ENCODE results near the gene RAPGEF2. TPM values are rescaled to one million over a fixed set of nuclear protein-coding genes. Genes with fewer than 3 reads are reported as not detected.
"Not testable (repeated sequence)": the region's sequence is repeated elsewhere in the genome, so short reads cannot be mapped to it uniquely, and the experiment has no call there.

The RAPGEF2 gene
- total RNA-seq, 3 donors from 2014 or later = 47.0 to 84.0 (median 51.5) TPM

DNA sequence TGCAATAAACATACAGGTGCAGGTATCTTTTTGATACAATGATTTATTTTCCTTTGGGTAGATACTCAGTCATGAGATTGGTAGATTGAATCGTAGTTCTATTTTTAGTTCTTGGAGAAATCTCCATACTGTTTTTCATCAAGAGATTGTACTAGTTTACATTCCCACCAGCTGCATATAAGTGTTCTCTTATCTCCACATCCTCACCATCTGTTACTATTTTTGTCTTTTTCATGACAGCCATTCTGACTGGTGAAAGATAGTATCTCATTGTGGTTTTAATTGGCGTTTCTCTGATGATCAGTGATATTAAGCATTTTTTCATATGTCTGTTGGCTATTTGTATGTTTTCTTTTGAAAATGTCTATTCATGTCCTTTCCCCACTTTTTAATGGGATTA, 202.2 kb downstream of the RAPGEF2 start:
- intact Hi-C loops (cut with DNase I; ENCODE audit: low total_unique reads) = no loop called here
- Histone ChIP-seq H3K4me3 (no peak overlapping the region), H3K27me3 (no peaks in the 10 kb centered on the region), H3K27ac (no peak overlapping the region), H3K9me3 (no peaks in the 10 kb centered on the region), H3K36me3 (no peaks in the 10 kb centered on the region), H3K4me1 (no peaks in the 10 kb centered on the region)
- no peak for DNase-seq (ENCODE audit: low spot score in 2 of 2)
- TF ChIP-seq, protein P1, sequence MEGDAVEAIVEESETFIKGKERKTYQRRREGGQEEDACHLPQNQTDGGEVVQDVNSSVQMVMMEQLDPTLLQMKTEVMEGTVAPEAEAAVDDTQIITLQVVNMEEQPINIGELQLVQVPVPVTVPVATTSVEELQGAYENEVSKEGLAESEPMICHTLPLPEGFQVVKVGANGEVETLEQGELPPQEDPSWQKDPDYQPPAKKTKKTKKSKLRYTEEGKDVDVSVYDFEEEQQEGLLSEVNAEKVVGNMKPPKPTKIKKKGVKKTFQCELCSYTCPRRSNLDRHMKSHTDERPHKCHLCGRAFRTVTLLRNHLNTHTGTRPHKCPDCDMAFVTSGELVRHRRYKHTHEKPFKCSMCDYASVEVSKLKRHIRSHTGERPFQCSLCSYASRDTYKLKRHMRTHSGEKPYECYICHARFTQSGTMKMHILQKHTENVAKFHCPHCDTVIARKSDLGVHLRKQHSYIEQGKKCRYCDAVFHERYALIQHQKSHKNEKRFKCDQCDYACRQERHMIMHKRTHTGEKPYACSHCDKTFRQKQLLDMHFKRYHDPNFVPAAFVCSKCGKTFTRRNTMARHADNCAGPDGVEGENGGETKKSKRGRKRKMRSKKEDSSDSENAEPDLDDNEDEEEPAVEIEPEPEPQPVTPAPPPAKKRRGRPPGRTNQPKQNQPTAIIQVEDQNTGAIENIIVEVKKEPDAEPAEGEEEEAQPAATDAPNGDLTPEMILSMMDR (IDR thresholded peaks at IDR 0.05) = no peak
- no peak for TF ChIP-seq POLR2A (IDR thresholded peaks at IDR 0.05)
- no peak for TF ChIP-seq POLR2AphosphoS5 (IDR thresholded peaks at IDR 0.05)

DNA sequence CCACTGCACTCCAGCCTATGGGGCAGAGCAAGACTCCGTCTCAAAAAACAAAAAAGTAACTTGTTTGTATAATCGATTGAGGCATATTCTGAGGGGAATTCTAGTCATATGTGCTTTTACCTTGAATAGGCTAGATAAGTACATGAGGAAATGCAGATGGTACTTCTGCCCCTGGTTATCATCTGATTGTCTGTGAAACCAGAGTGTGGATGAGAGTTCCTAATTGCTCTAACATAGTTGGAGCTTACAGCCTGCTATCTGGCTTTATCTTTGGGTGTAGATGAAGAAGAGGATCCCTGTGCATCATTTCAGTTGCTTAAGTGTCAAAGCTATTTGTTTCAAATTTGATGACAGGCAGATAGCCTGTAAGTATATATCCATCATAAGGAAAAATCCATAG, 205.1 kb downstream of the RAPGEF2 start:
- Histone ChIP-seq H3K36me3 (no peaks in the 10 kb centered on the region), H3K27ac (no peak overlapping the region), H3K9me3 (no peaks in the 10 kb centered on the region), H3K4me1 (no peaks in the 10 kb centered on the region), H3K4me3 (no peak overlapping the region), H3K27me3 (no peaks in the 10 kb centered on the region)
- no peak for DNase-seq (ENCODE audit: low spot score in 2 of 2)
- TF ChIP-seq, protein P1 (IDR thresholded peaks at IDR 0.05) = no peak
- TF ChIP-seq POLR2AphosphoS5 (IDR thresholded peaks at IDR 0.05) (no peak), POLR2A (IDR thresholded peaks at IDR 0.05) (no peak)
- intact Hi-C loops (cut with DNase I; ENCODE audit: low total_unique reads) = no loop called here

DNA sequence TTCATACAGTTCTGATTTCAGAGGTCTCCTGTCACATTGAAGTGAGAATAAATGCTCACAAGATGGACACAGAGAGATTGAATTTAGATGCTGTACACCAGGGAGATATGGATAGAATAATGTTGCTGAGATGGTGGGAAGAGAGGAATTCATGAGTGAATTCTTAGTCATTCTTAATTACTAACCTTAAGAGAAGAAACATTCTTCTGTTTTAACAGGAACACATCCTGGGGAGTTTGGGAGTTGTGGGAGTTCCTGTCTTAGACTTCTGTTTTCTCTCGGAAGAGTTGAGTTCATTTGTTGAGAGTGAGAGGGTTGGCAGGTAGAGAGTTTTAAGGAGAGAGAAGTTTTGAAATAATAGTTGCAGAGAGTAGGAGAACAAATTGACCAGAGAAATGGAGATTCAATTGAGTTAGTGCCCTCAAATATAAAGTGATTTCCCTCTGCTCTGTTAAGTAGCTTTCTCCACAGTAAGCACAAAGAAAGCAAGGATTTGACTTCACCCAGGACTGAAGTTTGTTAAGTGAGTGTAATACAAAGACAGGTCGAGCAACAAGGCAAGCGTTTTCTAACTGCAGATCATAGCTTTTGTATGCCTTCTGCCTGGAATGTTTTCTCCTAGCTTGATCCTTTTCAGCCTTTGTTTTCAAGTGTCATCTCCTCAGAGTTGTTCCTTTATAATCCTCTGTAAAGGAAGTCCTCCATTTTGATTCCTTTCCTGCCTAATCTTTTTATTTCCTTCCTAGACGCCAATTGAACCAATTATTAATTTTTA, 205.9 kb downstream of the RAPGEF2 start:
- no peak for DNase-seq (ENCODE audit: low spot score in 2 of 2)
- TF ChIP-seq, protein P1 (IDR thresholded peaks at IDR 0.05) = no peak
- TF ChIP-seq POLR2AphosphoS5 (IDR thresholded peaks at IDR 0.05) (no peak), POLR2A (IDR thresholded peaks at IDR 0.05) (no peak)
- Histone ChIP-seq H3K27ac (no peak overlapping the region), H3K9me3 (no peaks in the 10 kb centered on the region), H3K4me3 (no peak overlapping the region), H3K36me3 (no peaks in the 10 kb centered on the region), H3K4me1 (no peaks in the 10 kb centered on the region), H3K27me3 (no peaks in the 10 kb centered on the region)
- intact Hi-C loops (cut with DNase I; ENCODE audit: low total_unique reads) = no loop called here

DNA sequence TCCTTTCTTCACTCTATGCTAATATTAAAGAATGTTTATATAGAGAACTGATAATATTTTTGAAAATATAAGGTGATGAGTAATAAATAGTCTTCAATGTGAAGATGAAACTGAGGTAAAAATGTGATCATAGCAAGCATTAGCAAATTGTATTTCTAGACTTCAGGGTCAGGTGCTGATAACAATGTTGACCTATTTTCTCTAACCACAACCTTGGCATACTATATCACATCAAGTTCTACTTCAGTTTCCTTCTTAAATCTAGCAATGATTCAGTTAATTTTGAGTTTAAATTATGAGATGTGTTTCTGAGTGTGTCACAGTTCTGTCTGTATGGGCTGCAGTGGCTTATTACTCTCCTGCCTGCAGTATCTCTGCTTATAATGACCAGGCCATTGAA, 209.4 kb downstream of the RAPGEF2 start:
- Histone ChIP-seq H3K4me1 (no peaks in the 10 kb centered on the region), H3K27ac (no peak overlapping the region), H3K9me3 (no peaks in the 10 kb centered on the region), H3K36me3 (no peaks in the 10 kb centered on the region), H3K4me3 (no peak overlapping the region), H3K27me3 (no peaks in the 10 kb centered on the region)
- intact Hi-C loops (cut with DNase I; ENCODE audit: low total_unique reads) = no loop called here
- TF ChIP-seq POLR2A (IDR thresholded peaks at IDR 0.05) = no peak
- TF ChIP-seq POLR2AphosphoS5 (IDR thresholded peaks at IDR 0.05) = no peak
- TF ChIP-seq, protein P1 (IDR thresholded peaks at IDR 0.05) = no peak
- DNase-seq (ENCODE audit: low spot score in 2 of 2) = no peak

DNA sequence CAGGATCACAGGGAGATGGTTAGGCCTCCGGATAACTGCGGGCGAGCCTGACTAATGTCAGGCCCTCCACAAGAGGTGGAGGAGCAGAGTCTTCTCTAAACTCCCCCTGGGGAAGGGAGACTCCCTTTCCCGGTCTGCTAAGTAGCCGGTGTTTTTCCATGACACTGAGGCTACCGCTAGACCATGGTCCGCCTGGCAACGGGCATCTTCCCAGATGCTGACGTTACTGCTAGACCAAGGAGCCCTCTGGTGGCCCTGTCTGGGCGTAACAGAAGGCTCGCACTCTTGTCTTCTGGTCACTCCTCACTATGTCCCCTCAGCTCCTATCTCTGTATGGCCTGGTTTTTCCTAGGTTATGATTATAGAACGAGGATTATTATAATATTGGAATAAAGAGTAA, 213.0 kb downstream of the RAPGEF2 start:
- H3K9me3 ChIP-seq; H3K36me3 ChIP-seq; H3K4me1 ChIP-seq; DNase-seq (ENCODE audit: low spot score in 2 of 2); H3K4me3 ChIP-seq; intact Hi-C loops (cut with DNase I; ENCODE audit: low total_unique reads); H3K27me3 ChIP-seq; H3K27ac ChIP-seq: not testable (repeated sequence)

All from breast epithelium (tissue), 4 donors.